Gastrocnemius medialis (tissue), 4 donors: ENCODE data around the gene KLK2. TPM values are rescaled to one million over a fixed set of nuclear protein-coding genes. Genes with fewer than 3 reads are reported as not detected.

ENCODE experiments used
- ATAC-seq, 2 donors: fragments of 150-250 bp; one replicate each; pipeline ENCODE4 v1.9.1; 2016
- DNase-seq, 2 donors: peaks; one replicate each; pipeline ENCODE4 v3.0.0-alpha.2; 2019
- H3K27ac ChIP-seq, 4 donors: fragments of 200-600 bp; sonication (generic); 1 replicate in 1 of 4; 2 replicates in 3 of 4; pipeline ENCODE4 v1.5.1; 2016 to 2018; ENCODE audit warnings: mild to moderate bottlenecking in 2 of 4, moderate library complexity in 1 of 4
- H3K27me3 ChIP-seq, 3 donors: fragments of 200-600 bp; sonication (generic) in 2 of 3; 1 replicate in 1 of 3; 2 replicates in 2 of 3; pipeline versions ENCODE4 v1.5.1 to v1.6.0; 2016 to 2019; ENCODE audit warnings: mild to moderate bottlenecking in 1 of 3, moderate library complexity in 1 of 3
- H3K36me3 ChIP-seq, 2 donors: fragments of 200-600 bp; sonication (generic) in 1 of 2; one replicate each; pipeline ENCODE4 v1.5.1; 2017 to 2018
- H3K4me1 ChIP-seq, 2 donors: fragments of 200-600 bp; sonication (generic) in 1 of 2; one replicate each; pipeline ENCODE4 v1.5.1; 2016 to 2017; ENCODE audit warnings: mild to moderate bottlenecking in 2 of 2
- H3K4me3 ChIP-seq, 4 donors: fragments of 200-600 bp; sonication (generic) in 3 of 4; 1 replicate in 1 of 4; 2 replicates in 3 of 4; pipeline ENCODE4 v1.5.1; 2016 to 2019; ENCODE audit warnings: mild to moderate bottlenecking in 2 of 4
- H3K9me3 ChIP-seq, 3 donors: fragments of 200-600 bp; sonication (generic) in 2 of 3; 1 replicate in 1 of 3; 2 replicates in 2 of 3; pipeline ENCODE4 v1.5.1; 2016 to 2019
- CTCF ChIP-seq, 5 experiments: fragments of 450-650 bp in 3 of 5; fragments of 200-600 bp in 2 of 5; sonication (generic) in 2 of 5; IDR thresholded peaks in 4 of 5; conservative IDR thresholded peaks in 1 of 5; 1 replicate in 4 of 5; 2 replicates in 1 of 5; pipeline ENCODE4 v1.5.1; 2016 to 2019; ENCODE audit warnings: antibody characterized with exemption in 5 of 5, mild to moderate bottlenecking in 3 of 5, moderate library complexity in 3 of 5
- POLR2A ChIP-seq, 2 donors: fragments of 450-650 bp; IDR thresholded peaks; one replicate each; pipeline ENCODE4 v1.6.1; 2017; ENCODE audit warnings: antibody characterized with exemption in 2 of 2, mild to moderate bottlenecking in 2 of 2, moderate library complexity in 2 of 2
- in situ Hi-C, 4 donors: fragments of 200-750 bp; cut with MboI; loops; one replicate each; pipeline versions ENCODE4 v1.15.0 to v1.8.0; 2017; ENCODE audit warnings: low sequenced_read_pairs in 4 of 4
- intact Hi-C: fragments of 100-400 bp; cut with DNase I; formaldehyde crosslinking; loops from one replicate; pipeline ENCODE4 v1.15.1; 2023; ENCODE audit warnings: low total_unique reads
- total RNA-seq, 4 donors: library from RNA; depleted of rRNA; stranded (reverse); fragments of >200 nt; gene quantifications; one replicate each; pipeline versions ENCODE4 v1.1.0 to v1.2.3, GENCODE V29; 2016

Gene KLK2
- total RNA-seq, 4 donors from 2014 or later: not detected

GRCh38 chr19:50857366-50857765, 15.9 kb upstream of the KLK2 start:
- in situ Hi-C loops (no loop called here), intact Hi-C loops (no loop called here)
- TF ChIP-seq CTCF (IDR thresholded peaks at IDR 0.05 in 4 of 5, conservative IDR thresholded peaks at IDR 0.05 in 1 of 5): no peak
- no peak for TF ChIP-seq POLR2A (IDR thresholded peaks at IDR 0.05)
- no peak for DNase-seq
- no peaks in the 10 kb centered on the region for H3K9me3 ChIP-seq
- H3K4me3 ChIP-seq: no peak overlapping the region
- no peaks in the 10 kb centered on the region for H3K36me3 ChIP-seq
- H3K27me3 ChIP-seq: peaks cover 0 to 2% (median 0%) of the 10 kb centered on the region in 3 donors
- H3K4me1 ChIP-seq: no peaks in the 10 kb centered on the region
- ATAC-seq: no peak
- no peak overlapping the region for H3K27ac ChIP-seq

GRCh38 chr19:50858886-50859285, 14.4 kb upstream of the KLK2 start:
- Histone ChIP-seq H3K27me3 (peaks cover 0 to 2% (median 0%) of the 10 kb centered on the region in 3 donors), H3K27ac (no peak overlapping the region), H3K4me3 (no peak overlapping the region), H3K9me3 (no peaks in the 10 kb centered on the region), H3K36me3 (no peaks in the 10 kb centered on the region), H3K4me1 (no peaks in the 10 kb centered on the region)
- TF ChIP-seq POLR2A (IDR thresholded peaks at IDR 0.05) (no peak), CTCF (IDR thresholded peaks at IDR 0.05 in 4 of 5, conservative IDR thresholded peaks at IDR 0.05 in 1 of 5) (no peak)
- ATAC-seq (no peak), DNase-seq (no peak)
- in situ Hi-C loops: no loop called here
- intact Hi-C loops: no loop called here

GRCh38 chr19:50859849-50860248, 13.4 kb upstream of the KLK2 start:
- intact Hi-C loops (no loop called here), in situ Hi-C loops (no loop called here)
- no peak for ATAC-seq
- no peaks in the 10 kb centered on the region for H3K4me1 ChIP-seq
- H3K36me3 ChIP-seq: no peaks in the 10 kb centered on the region
- H3K4me3 ChIP-seq: no peak overlapping the region
- H3K27me3 ChIP-seq: peaks cover 0 to 2% (median 0%) of the 10 kb centered on the region in 3 donors
- TF ChIP-seq CTCF (IDR thresholded peaks at IDR 0.05 in 4 of 5, conservative IDR thresholded peaks at IDR 0.05 in 1 of 5) (no peak), POLR2A (IDR thresholded peaks at IDR 0.05) (no peak)
- no peak for DNase-seq
- no peaks in the 10 kb centered on the region for H3K9me3 ChIP-seq
- H3K27ac ChIP-seq: no peak overlapping the region

- in situ Hi-C loops (no loop called here), intact Hi-C loops (no loop called here)
- H3K9me3 ChIP-seq: no peaks in the 10 kb centered on the region
- no peak for TF ChIP-seq POLR2A (IDR thresholded peaks at IDR 0.05)
- TF ChIP-seq CTCF (IDR thresholded peaks at IDR 0.05 in 4 of 5, conservative IDR thresholded peaks at IDR 0.05 in 1 of 5): no peak
- DNase-seq: no peak
- no peak overlapping the region for H3K27ac ChIP-seq
- ATAC-seq: no peak
- H3K36me3 ChIP-seq: no peaks in the 10 kb centered on the region
- H3K27me3 ChIP-seq: peaks cover 0 to 2% (median 0%) of the 10 kb centered on the region in 3 donors
- H3K4me3 ChIP-seq: no peak overlapping the region
- no peaks in the 10 kb centered on the region for H3K4me1 ChIP-seq
These were observed 12.2 kb upstream of the KLK2 start for GRCh38 chr19:50861010-50861409.
